ENCODE data around the gene PTPRF.
"Not testable (repeated sequence)": the region's sequence is repeated elsewhere in the genome, so short reads cannot be mapped to it uniquely, and the experiment has no call there.

The PTPRF gene

DNA sequence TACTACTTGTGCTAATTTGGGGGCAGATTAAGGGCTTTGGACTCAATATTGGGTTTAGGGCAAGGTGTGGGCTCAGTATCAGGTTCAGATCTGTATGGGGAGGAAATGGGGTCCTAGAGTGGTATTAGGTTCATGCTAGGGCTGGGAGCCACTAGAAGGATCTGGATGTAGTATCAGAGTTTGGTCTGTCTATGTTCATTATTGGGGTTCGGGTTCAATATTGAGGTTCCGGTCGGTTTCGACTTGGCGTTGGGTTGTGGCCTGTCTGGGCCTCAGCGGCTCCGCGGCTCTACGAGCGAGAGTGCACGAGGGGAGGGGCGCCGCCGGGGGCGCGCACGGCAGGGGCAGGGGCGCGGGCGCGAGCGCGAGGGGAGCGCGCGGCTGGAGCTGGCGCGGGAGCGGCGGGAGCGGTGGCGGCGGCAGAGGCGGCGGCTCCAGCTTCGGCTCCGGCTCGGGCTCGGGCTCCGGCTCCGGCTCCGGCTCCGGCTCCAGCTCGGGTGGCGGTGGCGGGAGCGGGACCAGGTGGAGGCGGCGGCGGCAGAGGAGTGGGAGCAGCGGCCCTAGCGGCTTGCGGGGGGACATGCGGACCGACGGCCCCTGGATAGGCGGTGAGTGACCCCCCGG is at the start of gene PTPRF:
Gene PTPRF (plus strand): TSS at position 401 of the 624 bp plus-strand sequence. CDS start 14,193 bp downstream, outside the sequence.
- DNase-seq (ENCODE audit: low spot score): peak; percentile 94

DNA sequence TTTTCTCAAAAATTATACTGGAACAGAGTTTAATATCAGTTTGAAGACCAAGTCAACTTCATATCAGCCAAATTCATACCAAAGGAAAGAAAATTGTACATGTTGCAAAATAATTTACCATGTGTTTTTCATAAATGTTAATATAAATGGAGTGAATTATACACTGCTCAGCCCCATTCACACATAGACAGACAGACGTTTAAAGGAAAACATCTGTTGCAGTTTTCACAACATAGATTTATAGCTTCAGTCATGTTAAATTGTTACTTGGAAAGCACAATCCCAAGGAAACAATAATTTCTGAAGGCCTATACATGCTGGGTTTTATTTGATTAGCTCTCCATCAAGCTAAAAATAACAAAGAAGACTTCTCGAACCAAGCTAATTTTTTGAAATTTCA is 49.2 kb upstream of the PTPRF start:
- DNase-seq (ENCODE audit: low spot score): no peak

DNA sequence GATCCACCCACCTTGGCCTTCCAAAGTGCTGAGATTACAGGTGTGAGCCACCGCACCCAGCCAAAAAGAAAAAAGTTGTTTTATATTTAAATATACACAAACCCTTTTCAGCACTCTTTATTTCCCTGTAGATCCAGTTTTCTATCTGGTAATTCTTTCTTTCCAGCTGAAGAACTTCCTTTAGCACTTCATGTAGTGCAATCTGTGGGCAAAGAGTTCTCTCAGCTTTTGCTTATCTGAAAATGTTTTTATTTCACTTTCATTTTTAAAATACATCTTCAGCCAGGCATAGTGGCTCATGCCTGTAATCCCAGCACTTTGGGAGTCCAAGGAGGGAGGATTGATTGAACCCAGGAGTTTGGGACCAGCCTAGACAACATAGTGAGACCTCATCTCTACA is 48.5 kb upstream of the PTPRF start:
- DNase-seq (ENCODE audit: low spot score): no peak

DNA sequence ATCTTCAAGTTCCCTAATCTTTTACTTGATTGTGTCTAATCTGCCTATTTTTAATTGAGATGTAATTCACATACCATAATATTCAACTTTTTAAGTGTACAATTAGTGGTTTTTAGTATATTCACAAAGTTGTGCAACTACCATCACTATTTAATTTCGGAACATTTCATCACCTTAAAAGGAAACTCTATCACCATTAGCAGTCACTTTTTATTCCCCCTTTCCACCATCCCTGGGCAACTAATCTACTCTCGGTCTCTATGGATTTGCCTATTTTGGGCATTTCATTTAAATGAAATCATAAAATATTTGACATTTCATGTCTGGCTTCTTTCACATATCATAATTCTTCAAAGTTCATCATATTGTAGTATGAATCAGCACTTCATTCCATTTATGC is 46.3 kb upstream of the PTPRF start:
- no peak for DNase-seq (ENCODE audit: low spot score)

DNA sequence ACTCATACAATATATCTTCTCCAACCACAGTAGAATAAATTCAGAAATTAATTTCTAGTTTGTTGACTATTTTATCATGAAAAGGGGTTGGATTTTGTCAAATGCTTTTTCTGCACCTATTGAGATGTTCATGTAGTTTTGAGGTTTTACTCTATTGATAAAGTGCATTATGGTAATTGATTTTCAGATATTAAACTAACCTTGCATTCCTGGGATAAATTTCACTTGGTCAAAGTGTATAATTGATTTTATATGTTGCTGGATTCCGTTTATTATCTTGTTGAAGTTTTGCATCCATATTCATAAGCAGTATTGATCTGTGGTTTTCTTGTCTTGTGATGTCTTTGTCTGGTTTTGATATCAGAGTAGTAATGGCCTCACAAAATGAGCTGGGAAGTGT is 42.5 kb upstream of the PTPRF start:
- no peak for DNase-seq (ENCODE audit: low spot score)

DNA sequence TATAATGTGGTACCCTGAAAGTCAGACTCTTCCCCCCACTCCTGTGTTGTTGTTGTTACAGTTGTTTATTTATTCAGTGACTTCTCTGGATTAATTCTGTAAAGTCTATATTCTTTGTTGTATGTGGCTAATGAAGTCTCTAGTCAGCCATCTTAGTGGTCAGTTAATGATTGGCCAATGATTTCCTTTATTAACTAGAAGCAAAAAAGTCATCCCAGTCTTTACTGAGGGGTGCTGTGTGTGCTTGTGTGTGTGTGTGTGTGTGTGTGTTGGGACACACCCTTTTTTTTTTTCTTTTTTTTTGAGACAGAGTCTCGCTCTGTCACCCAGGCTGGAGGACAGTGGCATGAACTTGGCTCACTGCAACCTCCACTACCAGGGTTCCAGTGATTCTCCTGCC is 39.6 kb upstream of the PTPRF start:
- no peak for DNase-seq (ENCODE audit: low spot score)

DNA sequence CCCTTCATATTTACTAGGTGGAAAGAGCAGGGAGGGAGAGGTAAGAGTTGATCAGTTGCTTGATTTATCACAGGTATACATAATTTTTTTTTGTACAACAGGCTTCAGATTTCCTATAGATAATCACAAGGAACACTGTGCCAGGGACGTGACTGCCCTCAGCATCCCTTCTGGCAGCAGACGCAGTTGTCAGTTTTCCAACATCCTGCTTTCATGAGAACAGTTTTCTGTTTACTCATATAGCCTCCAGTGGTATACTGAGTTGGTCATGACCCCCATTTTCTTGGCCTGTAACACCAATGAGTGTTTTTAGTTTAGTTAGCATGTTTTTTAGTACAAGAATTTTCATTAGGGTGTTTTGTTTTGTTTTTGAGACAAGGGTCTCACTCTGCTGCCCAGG is 37.9 kb upstream of the PTPRF start:
- no peak for DNase-seq (ENCODE audit: low spot score)

DNA sequence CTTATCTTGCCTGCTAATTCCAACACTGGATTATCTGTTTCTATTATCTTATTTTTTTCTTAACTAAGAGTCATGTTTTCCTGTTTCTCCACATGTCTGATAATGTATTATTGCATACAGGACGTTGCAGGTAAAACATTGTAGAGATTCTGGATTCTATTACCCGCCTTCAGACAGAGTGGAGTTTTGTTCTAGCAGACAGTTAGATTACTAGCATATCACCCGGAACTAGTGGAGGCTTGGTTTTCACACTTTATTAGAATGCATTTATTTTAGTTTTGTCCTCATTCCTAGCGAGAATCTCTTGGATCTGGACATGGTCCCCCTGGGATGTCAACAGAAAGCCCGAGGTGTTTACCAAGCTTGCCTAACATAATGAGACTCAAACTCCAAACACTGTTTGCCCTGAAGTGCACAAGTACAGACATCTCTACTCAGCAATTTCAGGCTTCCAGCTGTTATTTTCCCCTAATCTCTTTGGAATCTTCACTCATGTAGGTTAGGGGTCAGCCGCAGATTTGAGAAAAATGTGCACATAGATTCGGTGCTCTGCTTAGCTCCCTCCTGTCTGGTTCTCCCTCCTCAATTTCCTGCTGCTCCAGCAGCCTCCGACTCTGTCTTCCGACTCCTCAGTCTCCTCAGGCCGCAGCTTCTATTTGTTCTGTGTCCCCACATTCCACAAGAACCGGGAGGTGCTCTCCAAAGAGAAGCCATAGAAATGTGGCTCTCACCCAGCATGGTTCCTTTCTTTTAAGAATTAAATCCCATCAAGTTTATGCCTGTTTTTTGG is 36.8 kb upstream of the PTPRF start:
- no peak for DNase-seq (ENCODE audit: low spot score)

DNA sequence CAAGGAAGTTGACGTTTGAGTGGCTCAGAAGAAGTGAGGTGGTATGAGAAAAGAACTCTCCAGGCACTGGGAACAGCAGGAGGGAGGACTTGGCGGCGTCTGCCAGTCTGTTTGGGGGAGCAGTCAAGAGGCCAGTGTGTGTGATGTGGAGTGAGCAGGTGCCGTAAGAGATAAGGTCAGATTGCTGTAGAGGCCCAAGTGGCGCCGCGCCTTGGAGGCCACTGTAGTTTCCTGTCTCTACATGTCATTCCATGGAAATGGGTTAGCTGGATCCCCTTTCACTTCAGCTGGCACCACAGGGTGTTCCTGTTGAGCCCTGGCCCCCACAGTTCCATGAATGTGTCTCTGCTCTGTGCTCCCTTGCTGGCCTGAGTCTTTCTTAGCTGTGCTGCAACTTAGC is 35.5 kb upstream of the PTPRF start:
- no peak for DNase-seq (ENCODE audit: low spot score)

DNA sequence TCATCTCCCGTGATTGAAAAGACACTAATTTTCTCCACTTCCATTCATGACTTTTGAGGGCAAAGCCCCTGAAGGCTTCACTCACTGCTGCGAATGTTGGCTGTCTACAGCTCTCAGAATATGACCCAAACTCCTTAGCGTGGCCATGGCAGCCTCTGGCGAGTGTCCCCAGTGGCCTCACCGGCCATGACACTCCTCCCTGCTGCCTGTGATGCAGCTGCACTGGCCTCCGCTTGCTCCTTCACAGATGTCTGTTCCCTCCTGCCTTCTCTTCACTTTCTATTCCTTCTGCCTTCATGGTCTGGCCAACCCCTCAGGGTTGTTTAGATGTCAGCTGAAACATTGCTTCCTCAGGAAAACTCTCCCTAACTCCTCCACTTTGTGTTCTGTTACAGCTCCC is 30.8 kb upstream of the PTPRF start:
- DNase-seq (ENCODE audit: low spot score): no peak

DNA sequence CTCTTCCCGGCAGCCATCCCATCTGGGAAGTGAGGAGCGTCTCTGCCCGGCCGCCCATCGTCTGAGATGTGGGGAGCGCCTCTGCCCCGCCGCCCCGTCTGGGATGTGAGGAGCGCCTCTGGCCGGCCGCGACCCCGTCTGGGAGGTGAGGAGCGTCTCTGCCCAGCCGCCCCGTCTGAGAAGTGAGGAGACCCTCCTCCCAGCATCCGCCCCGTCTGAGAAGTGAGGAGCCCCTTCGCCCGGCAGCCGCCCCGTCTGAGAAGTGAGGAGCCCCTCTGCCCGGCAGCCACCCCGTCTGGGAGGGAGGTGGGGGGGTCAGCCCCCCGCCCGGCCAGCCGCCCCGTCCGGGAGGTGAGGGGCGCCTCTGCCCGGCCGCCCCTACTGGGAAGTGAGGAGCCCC is 28.9 kb upstream of the PTPRF start:
- not testable (repeated sequence) for DNase-seq (ENCODE audit: low spot score)

DNA sequence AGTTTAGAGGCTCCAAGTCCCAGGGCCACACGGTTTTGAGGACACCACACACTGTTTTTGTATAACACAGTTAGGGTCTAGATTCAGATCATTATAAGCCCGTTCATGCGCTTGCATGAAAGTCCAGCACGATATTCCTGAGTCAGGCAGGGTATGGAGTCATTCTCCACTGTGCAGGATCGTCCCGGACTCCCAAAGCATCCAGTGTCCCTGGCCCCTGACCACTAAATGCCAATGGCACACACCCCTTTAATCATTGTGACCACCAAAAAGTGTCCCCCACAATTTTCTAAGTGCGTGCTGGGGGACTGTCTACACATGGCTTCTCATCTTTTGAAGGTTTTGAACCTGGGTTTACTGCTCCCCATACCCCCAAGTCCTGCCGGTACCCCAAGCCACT is 27.1 kb upstream of the PTPRF start:
- no peak for DNase-seq (ENCODE audit: low spot score)

DNA sequence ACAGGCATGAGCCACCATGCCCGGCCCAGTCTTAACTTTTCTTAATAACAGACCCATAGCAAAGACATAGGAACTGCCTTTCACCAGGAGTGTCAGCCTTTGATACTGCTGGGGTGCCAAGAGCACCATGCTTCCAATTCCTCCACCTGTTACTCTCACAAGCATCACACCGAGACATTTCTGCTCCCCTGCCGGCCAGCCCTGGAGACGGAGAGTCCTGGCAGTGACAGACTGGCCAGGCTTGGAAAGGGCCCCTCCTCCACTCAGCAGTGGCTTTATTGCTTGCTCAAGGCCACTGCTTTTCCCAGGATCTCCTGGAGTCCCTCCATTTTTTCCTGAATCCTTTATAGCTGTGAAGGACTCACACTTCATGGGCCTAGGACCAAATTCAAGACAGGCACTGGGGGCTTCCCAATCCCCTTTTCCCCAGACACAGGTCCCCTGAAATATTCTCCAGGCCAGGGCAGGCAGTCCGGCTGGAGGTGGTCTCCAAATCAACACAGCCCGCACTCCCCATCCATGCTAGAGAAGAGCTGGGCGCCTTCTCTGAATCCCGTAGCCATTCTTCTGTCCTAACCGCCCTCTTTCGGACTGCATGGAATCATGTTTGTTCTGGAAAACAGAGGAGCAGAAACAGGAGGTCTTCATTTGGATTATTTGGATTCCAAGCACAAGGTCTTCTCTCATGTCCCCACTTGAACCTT is 25.5 kb upstream of the PTPRF start:
- no peak for DNase-seq (ENCODE audit: low spot score)

DNA sequence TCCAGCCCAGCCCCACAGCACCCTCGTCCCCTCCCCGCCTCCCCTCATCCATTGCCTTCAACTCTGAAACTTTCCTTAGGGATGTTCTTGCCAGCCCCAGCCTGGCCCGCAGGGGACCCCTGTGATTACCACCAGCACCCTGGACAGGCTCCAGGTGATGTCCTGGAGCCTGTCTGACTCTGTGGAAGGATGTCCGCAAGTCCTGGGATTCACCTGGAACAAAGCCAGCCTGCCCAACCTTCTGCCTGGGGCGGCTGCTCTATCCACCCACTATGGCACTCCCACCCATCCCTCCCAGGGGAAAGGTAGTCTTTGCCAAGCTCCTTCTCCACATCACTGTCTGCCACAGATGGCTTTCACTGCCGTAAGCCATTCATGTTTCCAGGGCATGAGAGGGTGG is 24.4 kb upstream of the PTPRF start:
- no peak for DNase-seq (ENCODE audit: low spot score)

DNA sequence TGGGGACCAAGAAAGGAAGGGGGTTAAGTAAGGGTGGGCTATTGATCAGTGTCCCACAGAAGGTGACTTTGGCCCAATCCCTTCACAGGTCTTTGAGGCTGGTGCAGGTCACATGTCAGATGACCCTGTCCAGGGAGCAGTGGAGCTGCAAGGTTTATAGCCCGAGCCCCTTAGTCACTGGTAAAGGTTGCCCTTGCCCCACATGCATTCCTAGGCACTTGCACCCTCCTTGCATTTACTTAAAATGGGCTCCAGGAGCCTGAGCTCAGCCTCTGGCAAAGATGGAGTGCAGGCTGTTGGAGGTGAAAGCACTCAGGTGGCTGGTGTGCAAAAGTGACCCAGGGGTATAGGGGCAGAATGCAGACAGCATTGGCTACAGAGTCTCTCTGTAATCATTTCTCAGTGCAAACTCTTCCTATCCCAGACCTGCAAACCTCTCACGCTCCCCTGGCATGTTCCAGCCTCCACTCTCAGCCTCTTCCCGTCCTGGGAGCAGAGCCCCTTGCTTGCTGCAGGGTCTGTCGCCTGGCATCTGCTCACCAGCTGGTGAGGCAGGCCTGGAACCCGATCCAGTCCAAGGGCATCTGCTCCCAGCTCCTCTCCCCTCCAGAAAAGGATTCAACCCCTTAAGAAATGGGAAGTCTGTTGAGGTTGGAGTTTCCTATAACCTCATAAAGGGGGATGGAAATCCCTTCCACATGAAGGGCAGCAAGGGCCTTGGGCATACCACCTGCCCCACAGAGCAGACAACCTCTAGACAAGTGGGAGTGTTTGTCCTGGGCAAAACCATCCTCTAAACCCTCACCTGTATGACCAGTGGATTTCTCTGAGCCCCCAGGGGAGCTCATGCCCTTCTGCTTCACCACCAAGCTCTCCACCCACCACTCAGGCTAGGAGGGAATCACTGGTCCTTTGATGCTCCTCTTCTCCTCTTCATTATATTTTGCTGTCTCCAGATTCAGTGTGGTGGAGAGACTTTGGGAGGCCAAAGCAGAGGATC is 23.1 kb upstream of the PTPRF start:
- no peak for DNase-seq (ENCODE audit: low spot score)

DNA sequence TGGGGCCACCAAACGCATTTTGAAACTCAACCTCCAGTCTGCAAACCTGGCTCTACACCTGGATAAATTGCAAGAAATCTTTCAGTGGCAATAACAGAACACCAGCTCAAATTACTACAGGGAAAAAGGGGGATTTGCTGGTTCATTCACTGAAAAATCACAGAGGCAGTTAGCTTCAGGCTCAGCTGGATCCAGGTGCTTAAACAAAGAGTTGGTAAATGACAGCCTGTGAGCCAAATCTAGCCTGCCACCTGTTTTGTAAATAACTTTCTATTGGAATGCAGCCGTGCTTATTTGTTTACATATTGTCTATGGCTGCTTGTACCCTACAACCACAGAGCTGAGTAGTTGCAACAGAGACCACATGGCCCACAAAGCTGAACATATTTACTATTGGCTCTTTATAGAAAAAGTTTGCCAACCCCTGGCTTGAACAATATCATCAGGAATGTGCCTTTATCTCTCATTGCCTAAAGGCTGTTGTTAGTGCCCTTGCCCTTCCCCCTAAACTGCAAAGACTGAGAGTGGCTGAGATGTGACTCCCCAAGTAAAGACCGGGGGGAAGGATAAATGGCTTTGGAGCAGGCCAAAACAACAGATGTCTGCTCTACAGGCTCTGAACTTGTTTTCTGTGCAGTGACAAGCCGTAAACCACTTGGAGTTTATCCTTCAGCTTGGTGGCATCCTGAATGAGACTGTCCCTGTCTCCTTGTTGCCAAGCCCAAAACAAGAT is 21.5 kb upstream of the PTPRF start:
- no peak for DNase-seq (ENCODE audit: low spot score)

DNA sequence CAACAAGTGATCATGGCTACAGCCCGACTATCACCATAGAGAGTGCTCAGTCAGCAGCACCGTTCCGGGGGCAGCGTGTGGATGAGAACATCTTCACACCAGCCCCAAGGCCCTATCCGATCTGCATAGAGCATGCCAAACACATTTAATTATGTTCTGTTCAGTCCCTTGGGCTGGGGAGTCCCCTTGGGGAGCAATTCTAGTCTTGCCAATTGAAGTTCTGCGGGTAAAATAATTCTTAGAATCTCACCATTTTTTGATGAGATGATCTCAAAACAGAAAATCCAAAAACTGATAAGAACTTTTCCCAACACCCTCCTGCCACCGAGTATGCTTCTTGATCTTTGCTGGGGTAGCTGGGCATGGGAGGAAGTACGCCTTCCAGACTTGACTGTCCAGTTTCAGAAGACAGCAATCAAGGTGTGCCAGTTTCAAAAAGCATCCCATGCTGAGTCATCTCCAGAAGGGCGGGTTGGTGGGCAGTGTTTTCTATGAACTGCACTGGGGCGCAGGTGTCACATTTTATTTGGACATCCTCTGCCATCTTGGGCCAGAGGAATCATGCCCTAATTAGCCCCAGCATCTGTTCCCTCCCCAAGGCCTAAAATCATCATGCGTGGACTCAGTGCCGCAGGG is 20.8 kb upstream of the PTPRF start:
- no peak for DNase-seq (ENCODE audit: low spot score)

DNA sequence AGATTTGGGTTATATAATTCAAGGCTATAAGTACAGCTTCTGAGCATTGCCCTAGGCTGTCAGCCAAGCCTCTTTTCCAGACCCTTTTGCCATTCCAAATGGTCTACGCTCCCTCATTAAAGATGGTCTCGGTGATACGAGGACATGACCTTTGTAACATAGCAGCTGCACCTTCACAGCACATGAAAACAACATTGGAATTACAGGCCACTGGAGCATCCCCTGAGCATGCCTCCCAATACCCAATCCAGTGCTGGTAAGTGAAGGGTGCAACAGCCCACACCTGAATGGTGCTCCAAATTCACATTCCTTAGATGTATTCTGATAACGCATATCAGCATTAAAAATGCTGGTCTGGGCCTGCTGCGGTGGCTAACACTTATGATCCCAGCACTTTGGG is 20.1 kb upstream of the PTPRF start:
- no peak for DNase-seq (ENCODE audit: low spot score)

DNA sequence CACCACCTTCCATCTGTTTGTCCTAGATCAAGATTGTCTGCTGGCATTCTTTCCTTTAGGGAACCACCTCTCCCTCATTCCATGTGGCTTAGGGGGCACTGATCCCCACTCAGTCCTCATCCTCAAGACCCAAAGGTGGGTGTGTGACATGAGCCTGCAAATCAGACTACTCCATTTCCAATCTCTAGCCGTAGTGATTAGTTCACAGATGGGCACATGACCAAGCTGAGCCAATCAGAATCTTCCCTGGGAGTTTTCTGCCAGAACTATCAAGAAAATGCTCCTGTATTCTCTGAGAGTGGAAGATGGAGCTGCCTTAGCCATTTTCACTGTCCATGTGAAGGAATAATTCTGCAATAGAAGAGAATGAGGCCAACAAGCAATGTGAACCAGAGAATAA is 19.3 kb upstream of the PTPRF start:
- no peak for DNase-seq (ENCODE audit: low spot score)

DNA sequence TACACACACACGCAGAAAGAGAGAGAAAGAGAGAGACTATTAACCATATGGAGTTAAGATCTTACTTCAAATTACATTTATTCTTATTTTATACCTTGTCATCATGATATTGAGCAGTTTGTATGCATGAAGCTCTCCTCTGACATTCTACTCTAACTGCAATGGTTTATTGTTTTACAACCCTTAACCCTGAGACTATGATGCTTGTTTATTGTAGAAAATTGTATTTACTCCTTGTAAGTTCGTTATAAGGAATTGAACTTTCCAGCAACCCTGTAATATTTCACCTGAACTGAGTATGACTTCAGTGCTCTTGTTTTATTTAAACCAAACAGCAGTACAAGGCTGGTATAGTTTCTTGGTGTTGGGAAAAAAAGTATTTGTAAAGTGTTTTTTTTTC is 18.6 kb upstream of the PTPRF start:
- DNase-seq (ENCODE audit: low spot score): no peak

DNA sequence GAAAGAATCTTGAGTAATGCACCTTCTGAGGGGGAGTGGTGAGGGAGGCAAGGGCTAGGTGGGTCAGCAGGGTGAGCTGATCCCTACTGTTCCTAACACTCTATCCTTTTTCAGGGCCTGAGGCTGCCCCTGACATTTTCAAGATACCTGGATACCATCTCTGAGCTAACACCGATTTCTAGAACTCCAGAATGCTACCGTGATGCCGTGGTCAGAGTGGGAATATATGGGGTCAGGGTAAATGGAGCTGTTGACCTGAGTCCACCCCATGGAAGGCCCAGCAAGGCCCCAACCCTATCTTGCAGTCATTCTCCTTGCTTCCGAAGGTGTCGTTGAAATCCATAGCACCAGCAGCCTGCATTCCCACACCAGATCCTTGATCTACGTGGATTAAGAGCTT is 18.0 kb upstream of the PTPRF start:
- no peak for DNase-seq (ENCODE audit: low spot score)
